B cell (primary cell): ENCODE results near the gene SLC25A26. TPM values are rescaled to one million over a fixed set of nuclear protein-coding genes. Genes with fewer than 3 reads are reported as not detected.
A peak's percentile ranks its signal among the peaks of the same experiment; 100 is the strongest.

Experiments
- ATAC-seq: fragments of 200-7000 bp; cut with Tn5 transposase; one replicate; pipeline ENCODE4 v1.10.0; 2021; ENCODE audit warnings: low read depth, mild to moderate bottlenecking, moderate number of reproducible peaks, moderate library complexity
- CTCF ChIA-PET: fragments of 350-600 bp; sonication (Branson Sonifier 250); formaldehyde crosslinking; loops from one replicate; lab custom pipeline; 2021; ENCODE audit warnings: antibody characterized with exemption, inconsistent platforms; lab: Charles Lee
- POLR2A ChIA-PET: fragments of 350-600 bp; sonication (Branson Sonifier 250); formaldehyde crosslinking; loops from one replicate; lab custom pipeline; 2021; ENCODE audit warnings: antibody characterized with exemption; lab: Charles Lee
- DNase-seq: peaks from one replicate; pipeline ENCODE4 v3.0.0; 2013
- H2AFZ ChIP-seq: 2 replicates; pipeline ENCODE4 v1.6.1; 2012; ENCODE audit warnings: mild to moderate bottlenecking, low read depth, low read length; ENCODE audit not compliant: insufficient read depth, poor library complexity, severe bottlenecking
- H3K27ac ChIP-seq, 2 donors: 1 replicate in 1 of 2; 2 replicates in 1 of 2; pipeline ENCODE4 v1.5.1; 2012 to 2013; ENCODE audit warnings: low read length in 2 of 2, mild to moderate bottlenecking in 2 of 2, moderate library complexity in 1 of 2
- H3K27me3 ChIP-seq, 4 experiments: fragments of 200-600 bp in 1 of 4; sonication (generic) in 1 of 4; replicated peaks in 1 of 4; 1 replicate in 2 of 4; 2 replicates in 2 of 4; pipeline versions ENCODE4 v1.6.1 to v1.7.0; 2013 to 2016; ENCODE audit warnings: low read length in 3 of 4, mild to moderate bottlenecking in 2 of 4, mixed read lengths in 1 of 4, moderate library complexity in 1 of 4; ENCODE audit not compliant: insufficient read depth in 4 of 4, control insufficient read depth in 3 of 4; ENCODE audit errors: control extremely low read depth in 1 of 4
- H3K36me3 ChIP-seq, 2 experiments: replicated peaks in 1 of 2; 1 replicate in 1 of 2; 2 replicates in 1 of 2; pipeline versions ENCODE4 v1.6.1 to v1.7.1; 2013; ENCODE audit warnings: low read length in 1 of 2; ENCODE audit not compliant: insufficient read depth in 2 of 2, control insufficient read depth in 1 of 2; ENCODE audit errors: control extremely low read depth in 1 of 2, extremely low read depth in 1 of 2
- H3K4me1 ChIP-seq, 2 donors: fragments of 200-600 bp in 1 of 2; sonication (generic) in 1 of 2; 1 replicate in 1 of 2; 2 replicates in 1 of 2; pipeline versions ENCODE4 v1.5.1 to v1.6.1; 2013 to 2017; ENCODE audit warnings: low read length in 2 of 2; ENCODE audit not compliant: control insufficient read depth in 2 of 2, insufficient read depth in 2 of 2
- H3K4me2 ChIP-seq: replicated peaks from 2 replicates; pipeline ENCODE3; 2012; ENCODE audit warnings: mild to moderate bottlenecking, low read depth, low read length; ENCODE audit not compliant: poor library complexity, severe bottlenecking
- H3K4me3 ChIP-seq, 5 experiments: fragments of 200-600 bp in 1 of 5; sonication (generic) in 1 of 5; 1 replicate in 3 of 5; 2 replicates in 2 of 5; pipeline versions ENCODE4 v1.5.1 to v1.7.0; 2011 to 2016; ENCODE audit warnings: low read length in 4 of 5, mild to moderate bottlenecking in 4 of 5, low read depth in 2 of 5, control low read depth in 1 of 5, moderate library complexity in 1 of 5; ENCODE audit not compliant: insufficient read depth in 1 of 5; ENCODE audit errors: control extremely low read depth in 1 of 5, extremely low read depth in 1 of 5
- H3K79me2 ChIP-seq: fragments of 200-600 bp; sonication (generic); one replicate; pipeline ENCODE4 v1.6.0; 2016; ENCODE audit warnings: low read length; ENCODE audit not compliant: control insufficient read depth, insufficient read depth
- H3K9ac ChIP-seq: fragments of 200-600 bp; sonication (generic); 2 replicates; pipeline ENCODE4 v1.6.1; 2017; ENCODE audit warnings: mild to moderate bottlenecking, low read length, moderate library complexity
- H3K9me3 ChIP-seq, 3 donors: one replicate each; pipeline versions ENCODE4 v1.6.1 to v1.7.1; 2013; ENCODE audit warnings: low read length in 2 of 3; ENCODE audit not compliant: control insufficient read depth in 2 of 3, insufficient read depth in 1 of 3; ENCODE audit errors: control extremely low read depth in 1 of 3
- H4K20me1 ChIP-seq: 2 replicates; pipeline ENCODE4 v1.6.0; 2012; ENCODE audit warnings: mild to moderate bottlenecking, low read length; ENCODE audit not compliant: insufficient read depth, control insufficient read depth, poor library complexity, severe bottlenecking
- H3K27ac Mint-ChIP-seq: one replicate; pipeline ENCODE4 v1.8.0; 2021; ENCODE audit warnings: mixed read lengths
- H3K27me3 Mint-ChIP-seq: one replicate; pipeline ENCODE4 v1.8.0; 2021; ENCODE audit warnings: mixed read lengths
- H3K4me1 Mint-ChIP-seq: one replicate; pipeline ENCODE4 v1.8.0; 2021; ENCODE audit warnings: mixed read lengths
- H3K4me3 Mint-ChIP-seq: one replicate; pipeline ENCODE4 v1.8.0; 2021; ENCODE audit warnings: mixed read lengths
- H3K9me3 Mint-ChIP-seq: one replicate; pipeline ENCODE4 v1.8.0; 2022; ENCODE audit warnings: mixed read lengths; ENCODE audit not compliant: insufficient read depth
- EZH2 ChIP-seq: IDR thresholded peaks from 2 replicates; pipeline ENCODE4 v1.6.1; 2012; ENCODE audit warnings: borderline replicate concordance, low read depth, mild to moderate bottlenecking, moderate library complexity, low read length; ENCODE audit not compliant: insufficient read depth, poor library complexity, severe bottlenecking
- WGBS: methylation state at CpG from one replicate; pipeline ENCODE4 v1.1.5; 2013; ENCODE audit warnings: missing lambda C conversion rate; ENCODE audit not compliant: insufficient coverage; 5-methylcytosine and 5-hydroxymethylcytosine counted together
- intact Hi-C: fragments of 100-400 bp; cut with micrococcal nuclease; formaldehyde crosslinking; loops from one replicate; pipeline ENCODE4 v1.10.0; 2022
- polyA plus RNA-seq: library from polyadenylated mRNA; depleted of rRNA; stranded (reverse); fragments of >200 nt; gene quantifications from 2 replicates; pipeline ENCODE4 v1.2.3, GENCODE V29; 2012
- total RNA-seq, 2 donors: library from RNA; stranded (reverse); fragments of 120-200 nt in 1 of 2; gene quantifications; 1 replicate in 1 of 2; 2 replicates in 1 of 2; pipeline versions ENCODE4 v1.2.3 to v1.2.4, GENCODE V29; 2013 to 2022
- TF ChIP-seq, protein P1 (sequence below): fragments of 200-600 bp; IDR thresholded peaks from one replicate; pipeline ENCODE4 v1.8.0; 2022; ENCODE audit warnings: antibody characterized with exemption, mild to moderate bottlenecking

SLC25A26 gene
- total and polyA plus RNA-seq, 2 donors (not counting 1 experiment from before 2014, with no cell fraction given), result 22.3 to 23.8 TPM

DNA sequence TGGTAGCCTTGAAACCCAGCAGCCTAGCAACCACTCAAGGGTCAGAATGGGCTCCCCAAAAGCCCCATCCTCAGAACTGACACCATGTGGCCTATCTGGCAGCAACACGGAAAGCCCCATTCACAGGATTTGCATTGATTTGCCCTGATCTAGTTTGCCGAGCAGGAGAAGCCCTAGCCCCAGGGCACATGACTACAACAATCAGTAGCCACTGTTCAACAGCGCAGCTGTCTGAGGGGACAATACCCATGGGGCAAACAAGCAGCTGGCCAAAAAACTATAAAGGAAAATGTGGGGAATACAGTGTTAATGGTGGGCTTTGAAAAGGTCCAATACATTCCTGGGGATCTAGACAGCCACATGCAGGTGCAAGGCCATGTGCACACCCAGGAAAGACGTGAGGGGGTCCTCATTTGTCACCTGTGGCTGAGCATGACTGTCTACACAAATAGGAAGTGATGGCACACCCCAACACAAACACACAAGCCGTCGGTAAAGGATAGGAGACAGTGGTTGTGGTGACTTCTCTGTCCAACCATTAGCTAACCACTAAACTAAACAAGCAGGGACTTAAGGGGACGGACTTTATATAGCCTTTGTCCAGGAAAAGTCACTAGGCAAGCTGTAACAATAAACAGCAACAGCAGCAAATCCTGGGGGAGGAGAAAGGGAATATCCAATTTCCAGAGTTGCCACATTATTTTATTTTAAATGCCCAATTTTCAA is 166.3 kb downstream of the SLC25A26 start:
- Histone ChIP-seq H3K27me3 (no peaks in the 10 kb centered on the region), H3K9me3 (peaks cover 0 to 11% (median 4%) of the 10 kb centered on the region in 3 donors), H3K4me1 (peaks cover 35 to 59% of the 10 kb centered on the region in 2 donors), H3K4me2 (peak overlapping the region; percentile 60), H4K20me1 (no peaks in the 10 kb centered on the region), H3K36me3 (peaks cover 0 to 30% of the 10 kb centered on the region in 2 experiments), H3K4me3 (peak overlapping the region in 1 of 5 experiments; percentile 16), H2AFZ (peak overlapping the region; percentile 1), H3K9ac (peak overlapping the region; percentile 29), H3K79me2 (peaks cover 35% of the 10 kb centered on the region), H3K27ac (peak overlapping the region; percentile 69 to 81)
- intact Hi-C loops, result loop anchor here (1.0 to 5.0 kb wide), 2 partner anchors 7 to 100 kb away; no protein-coding TSS in a partner anchor
- Mint-ChIP-seq H3K4me3 (peak overlapping the region; percentile 75), H3K9me3 (no peaks in the 10 kb centered on the region), H3K27ac (peak overlapping the region; percentile 59), H3K4me1 (peaks cover 56% of the 10 kb centered on the region), H3K27me3 (no peaks in the 10 kb centered on the region)
- WGBS, result 10% methylated on average over 2 of the region's 7 CpGs
- TF ChIP-seq, protein P1, sequence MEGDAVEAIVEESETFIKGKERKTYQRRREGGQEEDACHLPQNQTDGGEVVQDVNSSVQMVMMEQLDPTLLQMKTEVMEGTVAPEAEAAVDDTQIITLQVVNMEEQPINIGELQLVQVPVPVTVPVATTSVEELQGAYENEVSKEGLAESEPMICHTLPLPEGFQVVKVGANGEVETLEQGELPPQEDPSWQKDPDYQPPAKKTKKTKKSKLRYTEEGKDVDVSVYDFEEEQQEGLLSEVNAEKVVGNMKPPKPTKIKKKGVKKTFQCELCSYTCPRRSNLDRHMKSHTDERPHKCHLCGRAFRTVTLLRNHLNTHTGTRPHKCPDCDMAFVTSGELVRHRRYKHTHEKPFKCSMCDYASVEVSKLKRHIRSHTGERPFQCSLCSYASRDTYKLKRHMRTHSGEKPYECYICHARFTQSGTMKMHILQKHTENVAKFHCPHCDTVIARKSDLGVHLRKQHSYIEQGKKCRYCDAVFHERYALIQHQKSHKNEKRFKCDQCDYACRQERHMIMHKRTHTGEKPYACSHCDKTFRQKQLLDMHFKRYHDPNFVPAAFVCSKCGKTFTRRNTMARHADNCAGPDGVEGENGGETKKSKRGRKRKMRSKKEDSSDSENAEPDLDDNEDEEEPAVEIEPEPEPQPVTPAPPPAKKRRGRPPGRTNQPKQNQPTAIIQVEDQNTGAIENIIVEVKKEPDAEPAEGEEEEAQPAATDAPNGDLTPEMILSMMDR, result no peak
- no peak for TF ChIP-seq EZH2
- ChIA-PET CTCF (interaction anchor here (0.8 to 5.2 kb wide), 6 partner anchors 7 to 133 kb away, joined by 3 to 25 read pairs (median 3); no protein-coding TSS in a partner anchor), POLR2A (no interaction called here)
- ATAC-seq (peak; percentile 61), DNase-seq (peak; percentile 78)

DNA sequence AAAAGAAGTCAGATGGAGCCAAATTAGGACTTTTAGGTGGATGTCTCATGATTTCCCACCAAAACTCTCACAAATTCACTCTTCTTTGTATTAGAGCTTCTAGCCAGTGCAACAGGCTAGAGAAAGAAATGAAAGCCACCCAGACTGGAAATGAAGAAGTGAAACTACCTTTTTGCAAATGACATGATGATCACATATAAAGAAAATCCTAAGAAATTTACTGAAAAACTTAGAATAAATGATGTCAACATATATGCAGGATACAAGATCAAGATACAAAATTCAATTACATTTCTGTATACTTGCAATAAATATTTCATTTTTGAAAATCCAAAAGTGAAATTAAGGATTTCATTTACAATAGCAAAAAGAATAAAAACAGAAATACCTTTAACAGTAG is 169.2 kb downstream of the SLC25A26 start:
- Histone ChIP-seq H3K4me1 (peaks cover 62 to 81% of the 10 kb centered on the region in 2 donors), H3K27ac (peak overlapping the region in 1 of 2 donors; percentile 53)
- DNase-seq, result peak; percentile 68

More for the DNA sequence above, 169.2 kb downstream of the SLC25A26 start:
- no peak overlapping the region for H3K4me3 ChIP-seq
- peak; percentile 20 for ATAC-seq
- H3K4me1 Mint-ChIP-seq, result peaks cover 84% of the 10 kb centered on the region
- no peak for TF ChIP-seq EZH2
- TF ChIP-seq, protein P1, result no peak
- H3K27me3 Mint-ChIP-seq, result no peaks in the 10 kb centered on the region
- peak overlapping the region; percentile 27 for H3K27ac Mint-ChIP-seq
- H3K4me3 Mint-ChIP-seq, result no peak overlapping the region
- peaks cover 45% of the 10 kb centered on the region for H3K79me2 ChIP-seq
- H3K4me2 ChIP-seq, result peak overlapping the region; percentile 42
- intact Hi-C loops, result loop anchor here (5.0 kb wide), 3 partner anchors 53 to 168 kb away; partner anchors contain the start of genes LRIG1 and SLC25A26
- POLR2A ChIA-PET, result no interaction called here
- H4K20me1 ChIP-seq, result no peaks in the 10 kb centered on the region
- CTCF ChIA-PET, result interaction anchor here (0.6 to 5.1 kb wide), 3 partner anchors 12 to 18 kb away, joined by 3 to 31 read pairs (median 4); no protein-coding TSS in a partner anchor
- no peaks in the 10 kb centered on the region for H3K9me3 Mint-ChIP-seq
- H3K27me3 ChIP-seq, result no peaks in the 10 kb centered on the region
- peaks cover 2 to 3% of the 10 kb centered on the region in 2 experiments for H3K36me3 ChIP-seq
- no peak overlapping the region for H2AFZ ChIP-seq
- peaks cover 0 to 10% (median under 1%) of the 10 kb centered on the region in 3 donors for H3K9me3 ChIP-seq
- no peak overlapping the region for H3K9ac ChIP-seq
